WTC11 (cell line): ENCODE results near the gene CCR3. TPM values are rescaled to one million over a fixed set of nuclear protein-coding genes. Genes with fewer than 3 reads are reported as not detected.

Experiments
- ATAC-seq: fragments of 200-7000 bp; cut with Tn5 transposase; 2 replicates; pipeline ENCODE4 v1.10.0; 2021; ENCODE audit warnings: mild to moderate bottlenecking, moderate library complexity
- CTCF ChIA-PET: fragments of 300-600 bp; sonication (Branson Sonifier 250); formaldehyde crosslinking; loops from one replicate; lab custom pipeline; 2021; ENCODE audit warnings: antibody characterized with exemption; lab: Charles Lee
- POLR2A ChIA-PET: fragments of 350-600 bp; sonication (Branson Sonifier 250); formaldehyde crosslinking; loops from one replicate; lab custom pipeline; 2021; ENCODE audit warnings: antibody characterized with exemption; lab: Charles Lee
- DNase-seq: peaks from one replicate; pipeline ENCODE4 v3.0.0; 2021; ENCODE audit warnings: low spot score
- H3K27ac Mint-ChIP-seq: 2 replicates; pipeline ENCODE4 v1.8.0; 2021; ENCODE audit warnings: mixed read lengths
- H3K27me3 Mint-ChIP-seq: 2 replicates; pipeline ENCODE4 v1.8.0; 2021; ENCODE audit warnings: low read depth, mild to moderate bottlenecking, moderate library complexity, mixed read lengths
- H3K36me3 Mint-ChIP-seq: 2 replicates; pipeline ENCODE4 v1.8.0; 2021; ENCODE audit warnings: mixed read lengths
- H3K4me1 Mint-ChIP-seq: 2 replicates; pipeline ENCODE4 v1.8.0; 2022; ENCODE audit warnings: mixed read lengths
- H3K4me3 Mint-ChIP-seq: 2 replicates; pipeline ENCODE4 v1.8.0; 2021; ENCODE audit warnings: mild to moderate bottlenecking, moderate library complexity, mixed read lengths
- H3K9me3 Mint-ChIP-seq: 2 replicates; pipeline ENCODE4 v1.8.0; 2021; ENCODE audit warnings: mixed read lengths
- JAZF1 ChIP-seq: fragments of 250-450 bp; sonication (Bioruptor Pico); IDR thresholded peaks from 2 replicates; pipeline ENCODE4 v1.9.0; 2021; ENCODE audit warnings: moderate library complexity, mild to moderate bottlenecking, inconsistent platforms
- MXD4 ChIP-seq: fragments of 250-450 bp; sonication (Bioruptor Pico); IDR thresholded peaks from 2 replicates; pipeline ENCODE4 v1.8.0; 2021; ENCODE audit warnings: mild to moderate bottlenecking, moderate library complexity, borderline replicate concordance
- NR3C1 ChIP-seq: sonication (generic); formaldehyde crosslinking; conservative IDR thresholded peaks from 2 replicates; pipeline ENCODE4 v1.8.1; 2023; ENCODE audit warnings: low read depth, mild to moderate bottlenecking, missing genetic modification reagents
- SMAD4 ChIP-seq: sonication (generic); formaldehyde crosslinking; IDR thresholded peaks from 2 replicates; pipeline ENCODE4 v1.8.0; 2022; ENCODE audit warnings: mild to moderate bottlenecking, missing genetic modification reagents
- ZNF138 ChIP-seq: sonication (generic); formaldehyde crosslinking; conservative IDR thresholded peaks from 2 replicates; pipeline ENCODE4 v1.8.1; 2022; ENCODE audit warnings: mild to moderate bottlenecking, moderate library complexity, missing genetic modification reagents
- ZNF232 ChIP-seq: sonication (generic); formaldehyde crosslinking; IDR thresholded peaks from 2 replicates; pipeline ENCODE4 v1.8.0; 2022; ENCODE audit warnings: mild to moderate bottlenecking, missing genetic modification reagents
- ZNF317 ChIP-seq: sonication (generic); formaldehyde crosslinking; IDR thresholded peaks from 2 replicates; pipeline ENCODE4 v1.8.1; 2023; ENCODE audit warnings: low read depth, mild to moderate bottlenecking, moderate library complexity, missing genetic modification reagents, borderline replicate concordance
- ZNF396 ChIP-seq: fragments of 250-450 bp; sonication (Bioruptor Pico); IDR thresholded peaks from 2 replicates; pipeline ENCODE4 v1.8.0; 2021; ENCODE audit warnings: mild to moderate bottlenecking, moderate library complexity, borderline replicate concordance
- total RNA-seq: library from RNA; stranded (reverse); gene quantifications from 3 replicates; pipeline ENCODE4 v1.2.3, GENCODE V29; 2021
- TF ChIP-seq, protein P1 (sequence below): sonication (generic); formaldehyde crosslinking; conservative IDR thresholded peaks from 2 replicates; pipeline ENCODE4 v1.8.1; 2022; ENCODE audit warnings: mild to moderate bottlenecking, missing genetic modification reagents
- TF ChIP-seq, protein P2 (sequence below): sonication (generic); formaldehyde crosslinking; IDR thresholded peaks from 2 replicates; pipeline ENCODE4 v1.8.1; 2022; ENCODE audit warnings: missing genetic modification reagents, borderline replicate concordance
- TF ChIP-seq, protein P3 (sequence below): fragments of 250-450 bp; sonication (Bioruptor Pico); IDR thresholded peaks from 2 replicates; pipeline ENCODE4 v1.9.0; 2021; ENCODE audit warnings: mild to moderate bottlenecking
- TF ChIP-seq, protein P4 (sequence below): sonication (generic); formaldehyde crosslinking; IDR thresholded peaks from 2 replicates; pipeline ENCODE4 v1.8.0; 2022; ENCODE audit warnings: mild to moderate bottlenecking, missing genetic modification reagents
- TF ChIP-seq, protein P5 (sequence below): sonication (generic); formaldehyde crosslinking; IDR thresholded peaks from 2 replicates; pipeline ENCODE4 v1.8.1; 2022; ENCODE audit warnings: low read depth, missing genetic modification reagents, borderline replicate concordance
- TF ChIP-seq, protein P6 (sequence below): sonication (generic); formaldehyde crosslinking; IDR thresholded peaks from 2 replicates; pipeline ENCODE4 v1.8.1; 2022; ENCODE audit warnings: low read depth, mild to moderate bottlenecking, moderate library complexity, missing genetic modification reagents, borderline replicate concordance
- TF ChIP-seq, protein P7 (sequence below): sonication (generic); formaldehyde crosslinking; IDR thresholded peaks from 2 replicates; pipeline ENCODE4 v1.8.0; 2022; ENCODE audit warnings: mild to moderate bottlenecking, missing genetic modification reagents
- TF ChIP-seq, protein P8 (sequence below): fragments of 250-450 bp; sonication (Bioruptor Pico); IDR thresholded peaks from 2 replicates; pipeline ENCODE4 v1.8.0; 2021; ENCODE audit warnings: mild to moderate bottlenecking

The CCR3 gene
- total RNA-seq, 1 experiment from 2014 or later = not detected

DNA sequence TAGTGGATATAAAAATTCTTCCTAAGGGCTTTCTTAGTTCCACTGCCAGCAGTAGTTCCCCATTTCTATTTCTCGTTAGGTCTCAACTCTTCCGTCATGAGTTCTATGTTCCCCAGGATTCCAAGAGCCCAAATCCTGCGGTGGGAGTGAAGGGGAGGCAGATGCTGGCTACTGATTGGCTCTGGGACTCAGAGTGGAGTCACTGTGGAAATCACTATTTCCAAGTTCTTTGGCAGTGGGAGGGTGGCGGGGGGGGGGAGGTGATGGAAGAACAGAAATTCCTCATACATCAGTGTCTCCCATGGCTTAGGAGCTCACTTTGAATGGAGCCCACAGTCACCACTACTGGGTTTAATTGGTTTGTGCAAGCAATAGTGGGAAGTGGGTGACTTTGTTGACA lies 39.7 kb upstream of the CCR3 start:
- Mint-ChIP-seq H3K27ac (no peak overlapping the region), H3K36me3 (no peaks in the 10 kb centered on the region), H3K27me3 (peaks cover 3% of the 10 kb centered on the region; the same call in 1 of the 2 replicates), H3K9me3 (peaks cover 4% of the 10 kb centered on the region), H3K4me3 (no peak overlapping the region), H3K4me1 (peaks cover 10% of the 10 kb centered on the region)
- TF ChIP-seq, protein P1, sequence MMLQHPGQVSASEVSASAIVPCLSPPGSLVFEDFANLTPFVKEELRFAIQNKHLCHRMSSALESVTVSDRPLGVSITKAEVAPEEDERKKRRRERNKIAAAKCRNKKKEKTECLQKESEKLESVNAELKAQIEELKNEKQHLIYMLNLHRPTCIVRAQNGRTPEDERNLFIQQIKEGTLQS (CRISPR knock-in tag) = no peak
- no peak for TF ChIP-seq ZNF396 (CRISPR knock-in tag)
- no peak for TF ChIP-seq ZNF138
- TF ChIP-seq, protein P2, sequence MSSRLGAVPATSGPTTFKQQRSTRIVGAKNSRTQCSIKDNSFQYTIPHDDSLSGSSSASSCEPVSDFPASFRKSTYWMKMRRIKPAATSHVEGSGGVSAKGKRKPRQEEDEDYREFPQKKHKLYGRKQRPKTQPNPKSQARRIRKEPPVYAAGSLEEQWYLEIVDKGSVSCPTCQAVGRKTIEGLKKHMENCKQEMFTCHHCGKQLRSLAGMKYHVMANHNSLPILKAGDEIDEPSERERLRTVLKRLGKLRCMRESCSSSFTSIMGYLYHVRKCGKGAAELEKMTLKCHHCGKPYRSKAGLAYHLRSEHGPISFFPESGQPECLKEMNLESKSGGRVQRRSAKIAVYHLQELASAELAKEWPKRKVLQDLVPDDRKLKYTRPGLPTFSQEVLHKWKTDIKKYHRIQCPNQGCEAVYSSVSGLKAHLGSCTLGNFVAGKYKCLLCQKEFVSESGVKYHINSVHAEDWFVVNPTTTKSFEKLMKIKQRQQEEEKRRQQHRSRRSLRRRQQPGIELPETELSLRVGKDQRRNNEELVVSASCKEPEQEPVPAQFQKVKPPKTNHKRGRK (CRISPR knock-in tag) = no peak
- TF ChIP-seq, protein P3, sequence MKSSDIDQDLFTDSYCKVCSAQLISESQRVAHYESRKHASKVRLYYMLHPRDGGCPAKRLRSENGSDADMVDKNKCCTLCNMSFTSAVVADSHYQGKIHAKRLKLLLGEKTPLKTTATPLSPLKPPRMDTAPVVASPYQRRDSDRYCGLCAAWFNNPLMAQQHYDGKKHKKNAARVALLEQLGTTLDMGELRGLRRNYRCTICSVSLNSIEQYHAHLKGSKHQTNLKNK = no peak
- no peak for TF ChIP-seq NR3C1 (CRISPR knock-in tag)
- TF ChIP-seq MXD4 (CRISPR knock-in tag) = no peak
- TF ChIP-seq, protein P4, sequence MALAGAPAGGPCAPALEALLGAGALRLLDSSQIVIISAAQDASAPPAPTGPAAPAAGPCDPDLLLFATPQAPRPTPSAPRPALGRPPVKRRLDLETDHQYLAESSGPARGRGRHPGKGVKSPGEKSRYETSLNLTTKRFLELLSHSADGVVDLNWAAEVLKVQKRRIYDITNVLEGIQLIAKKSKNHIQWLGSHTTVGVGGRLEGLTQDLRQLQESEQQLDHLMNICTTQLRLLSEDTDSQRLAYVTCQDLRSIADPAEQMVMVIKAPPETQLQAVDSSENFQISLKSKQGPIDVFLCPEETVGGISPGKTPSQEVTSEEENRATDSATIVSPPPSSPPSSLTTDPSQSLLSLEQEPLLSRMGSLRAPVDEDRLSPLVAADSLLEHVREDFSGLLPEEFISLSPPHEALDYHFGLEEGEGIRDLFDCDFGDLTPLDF (CRISPR knock-in tag) = no peak
- no peak for TF ChIP-seq SMAD4 (CRISPR knock-in tag)
- TF ChIP-seq, protein P5, sequence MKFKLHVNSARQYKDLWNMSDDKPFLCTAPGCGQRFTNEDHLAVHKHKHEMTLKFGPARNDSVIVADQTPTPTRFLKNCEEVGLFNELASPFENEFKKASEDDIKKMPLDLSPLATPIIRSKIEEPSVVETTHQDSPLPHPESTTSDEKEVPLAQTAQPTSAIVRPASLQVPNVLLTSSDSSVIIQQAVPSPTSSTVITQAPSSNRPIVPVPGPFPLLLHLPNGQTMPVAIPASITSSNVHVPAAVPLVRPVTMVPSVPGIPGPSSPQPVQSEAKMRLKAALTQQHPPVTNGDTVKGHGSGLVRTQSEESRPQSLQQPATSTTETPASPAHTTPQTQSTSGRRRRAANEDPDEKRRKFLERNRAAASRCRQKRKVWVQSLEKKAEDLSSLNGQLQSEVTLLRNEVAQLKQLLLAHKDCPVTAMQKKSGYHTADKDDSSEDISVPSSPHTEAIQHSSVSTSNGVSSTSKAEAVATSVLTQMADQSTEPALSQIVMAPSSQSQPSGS (CRISPR knock-in tag) = no peak
- TF ChIP-seq JAZF1 (CRISPR knock-in tag) = no peak
- no peak for TF ChIP-seq ZNF317 (CRISPR knock-in tag)
- TF ChIP-seq, protein P6, sequence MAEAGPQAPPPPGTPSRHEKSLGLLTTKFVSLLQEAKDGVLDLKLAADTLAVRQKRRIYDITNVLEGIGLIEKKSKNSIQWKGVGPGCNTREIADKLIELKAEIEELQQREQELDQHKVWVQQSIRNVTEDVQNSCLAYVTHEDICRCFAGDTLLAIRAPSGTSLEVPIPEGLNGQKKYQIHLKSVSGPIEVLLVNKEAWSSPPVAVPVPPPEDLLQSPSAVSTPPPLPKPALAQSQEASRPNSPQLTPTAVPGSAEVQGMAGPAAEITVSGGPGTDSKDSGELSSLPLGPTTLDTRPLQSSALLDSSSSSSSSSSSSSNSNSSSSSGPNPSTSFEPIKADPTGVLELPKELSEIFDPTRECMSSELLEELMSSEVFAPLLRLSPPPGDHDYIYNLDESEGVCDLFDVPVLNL (CRISPR knock-in tag) = no peak
- no peak for TF ChIP-seq ZNF232 (CRISPR knock-in tag)
- TF ChIP-seq, protein P7, sequence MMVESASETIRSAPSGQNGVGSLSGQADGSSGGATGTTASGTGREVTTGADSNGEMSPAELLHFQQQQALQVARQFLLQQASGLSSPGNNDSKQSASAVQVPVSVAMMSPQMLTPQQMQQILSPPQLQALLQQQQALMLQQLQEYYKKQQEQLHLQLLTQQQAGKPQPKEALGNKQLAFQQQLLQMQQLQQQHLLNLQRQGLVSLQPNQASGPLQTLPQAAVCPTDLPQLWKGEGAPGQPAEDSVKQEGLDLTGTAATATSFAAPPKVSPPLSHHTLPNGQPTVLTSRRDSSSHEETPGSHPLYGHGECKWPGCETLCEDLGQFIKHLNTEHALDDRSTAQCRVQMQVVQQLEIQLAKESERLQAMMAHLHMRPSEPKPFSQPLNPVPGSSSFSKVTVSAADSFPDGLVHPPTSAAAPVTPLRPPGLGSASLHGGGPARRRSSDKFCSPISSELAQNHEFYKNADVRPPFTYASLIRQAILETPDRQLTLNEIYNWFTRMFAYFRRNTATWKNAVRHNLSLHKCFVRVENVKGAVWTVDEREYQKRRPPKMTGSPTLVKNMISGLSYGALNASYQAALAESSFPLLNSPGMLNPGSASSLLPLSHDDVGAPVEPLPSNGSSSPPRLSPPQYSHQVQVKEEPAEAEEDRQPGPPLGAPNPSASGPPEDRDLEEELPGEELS (CRISPR knock-in tag) = no peak
- TF ChIP-seq, protein P8, sequence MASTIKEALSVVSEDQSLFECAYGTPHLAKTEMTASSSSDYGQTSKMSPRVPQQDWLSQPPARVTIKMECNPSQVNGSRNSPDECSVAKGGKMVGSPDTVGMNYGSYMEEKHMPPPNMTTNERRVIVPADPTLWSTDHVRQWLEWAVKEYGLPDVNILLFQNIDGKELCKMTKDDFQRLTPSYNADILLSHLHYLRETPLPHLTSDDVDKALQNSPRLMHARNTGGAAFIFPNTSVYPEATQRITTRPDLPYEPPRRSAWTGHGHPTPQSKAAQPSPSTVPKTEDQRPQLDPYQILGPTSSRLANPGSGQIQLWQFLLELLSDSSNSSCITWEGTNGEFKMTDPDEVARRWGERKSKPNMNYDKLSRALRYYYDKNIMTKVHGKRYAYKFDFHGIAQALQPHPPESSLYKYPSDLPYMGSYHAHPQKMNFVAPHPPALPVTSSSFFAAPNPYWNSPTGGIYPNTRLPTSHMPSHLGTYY (CRISPR knock-in tag) = no peak
- DNase-seq (no peak), ATAC-seq (no peak)
- CTCF ChIA-PET = no interaction called here
- POLR2A ChIA-PET = no interaction called here
